Measurements from ENCODE around the gene ARHGEF16.

- no peak for TF ChIP-seq POLR2A (IDR thresholded peaks at IDR 0.05)
- TF ChIP-seq CTCF (IDR thresholded peaks at IDR 0.05 in 8 of 11, conservative IDR thresholded peaks at IDR 0.05 in 3 of 11): no peak
- no peak for TF ChIP-seq POLR2AphosphoS5 (IDR thresholded peaks at IDR 0.05)
Measured at GRCh38 chr1:3478187-3478586, 23.7 kb downstream of the ARHGEF16 start.

All from spleen (tissue), 7 donors.